Tibial artery (tissue), 4 donors: ENCODE data around the gene TMEM222.
"Not testable (repeated sequence)": the region's sequence is repeated elsewhere in the genome, so short reads cannot be mapped to it uniquely, and the experiment has no call there.

Experiments used
- DNase-seq, 2 donors: peaks; one replicate each; pipeline ENCODE4 v3.0.0-alpha.2; 2019
- H3K27ac ChIP-seq, 2 donors: fragments of 200-600 bp; sonication (generic) in 1 of 2; 1 replicate in 1 of 2; 2 replicates in 1 of 2; pipeline ENCODE4 v1.5.1; 2018 to 2019; ENCODE audit warnings: mild to moderate bottlenecking in 1 of 2
- H3K27me3 ChIP-seq, 2 donors: fragments of 200-600 bp; sonication (generic) in 1 of 2; one replicate each; pipeline versions ENCODE4 v1.5.1 to v1.6.0; 2016 to 2019
- H3K36me3 ChIP-seq, 3 donors: fragments of 200-600 bp; sonication (generic) in 2 of 3; one replicate each; pipeline ENCODE4 v1.5.1; 2016 to 2019; ENCODE audit warnings: mild to moderate bottlenecking in 2 of 3
- H3K4me1 ChIP-seq, 4 donors: fragments of 200-600 bp; sonication (generic) in 2 of 4; 1 replicate in 3 of 4; 2 replicates in 1 of 4; pipeline ENCODE4 v1.5.1; 2016 to 2019
- H3K4me3 ChIP-seq, 2 donors: fragments of 200-600 bp; sonication (generic) in 1 of 2; 1 replicate in 1 of 2; 2 replicates in 1 of 2; pipeline ENCODE4 v1.5.1; 2018 to 2019; ENCODE audit warnings: mild to moderate bottlenecking in 2 of 2
- H3K9me3 ChIP-seq, 3 donors: fragments of 200-600 bp; sonication (generic) in 1 of 3; one replicate each; pipeline ENCODE4 v1.5.1; 2016 to 2019
- CTCF ChIP-seq, 2 experiments: fragments of 200-600 bp in 1 of 2; fragments of 450-650 bp in 1 of 2; IDR thresholded peaks; one replicate each; pipeline ENCODE4 v1.5.1; 2017 to 2019; ENCODE audit warnings: antibody characterized with exemption in 2 of 2, mild to moderate bottlenecking in 1 of 2, moderate library complexity in 1 of 2
- intact Hi-C: fragments of 100-400 bp; cut with DNase I; formaldehyde crosslinking; loops from one replicate; pipeline ENCODE4 v1.15.0; 2023; ENCODE audit warnings: low total_unique reads

The TMEM222 gene

GRCh38 chr1:27381969-27382762, 60.2 kb downstream of the TMEM222 start:
- Histone ChIP-seq H3K4me1 (peaks cover 0 to 35% (median 2%) of the 10 kb centered on the region in 4 donors), H3K36me3 (no peaks in the 10 kb centered on the region), H3K27me3 (peaks cover 0 to 16% of the 10 kb centered on the region in 2 donors), H3K4me3 (no peak overlapping the region), H3K9me3 (no peaks in the 10 kb centered on the region), H3K27ac (no peak overlapping the region)
- TF ChIP-seq CTCF (IDR thresholded peaks at IDR 0.05), result no peak
- DNase-seq, result no peak
- intact Hi-C loops, result loop anchor here (10.0 kb wide), 1 partner anchor 277 kb away; no protein-coding TSS in a partner anchor

GRCh38 chr1:27383039-27383605, 61.2 kb downstream of the TMEM222 start, which contains the start of gene CD164L2:
Gene CD164L2, minus strand, starts transcription at chr1:27383333. Its CDS starts 94 bp downstream, at chr1:27383239.
- H3K4me1 ChIP-seq, result peaks cover 0 to 29% (median 2%) of the 10 kb centered on the region in 4 donors
- intact Hi-C loops, result loop anchor here (10.0 kb wide), 1 partner anchor 278 kb away; no protein-coding TSS in a partner anchor
- H3K36me3 ChIP-seq, result no peaks in the 10 kb centered on the region
- H3K4me3 ChIP-seq, result no peak within 1 kb of the TSS
- no peak for TF ChIP-seq CTCF (IDR thresholded peaks at IDR 0.05)
- peaks cover 0 to 16% of the 10 kb centered on the region in 2 donors for H3K27me3 ChIP-seq
- no peak for DNase-seq
- no peaks in the 10 kb centered on the region for H3K9me3 ChIP-seq
- H3K27ac ChIP-seq, result no peak within 1 kb of the TSS

- peaks cover 0 to 26% (median 2%) of the 10 kb centered on the region in 4 donors for H3K4me1 ChIP-seq
- DNase-seq, result no peak
- H3K9me3 ChIP-seq, result no peaks in the 10 kb centered on the region
- H3K27ac ChIP-seq, result no peak overlapping the region
- no peak overlapping the region for H3K4me3 ChIP-seq
- no peaks in the 10 kb centered on the region for H3K36me3 ChIP-seq
- TF ChIP-seq CTCF (IDR thresholded peaks at IDR 0.05), result no peak
- H3K27me3 ChIP-seq, result peaks cover 0 to 16% of the 10 kb centered on the region in 2 donors
- intact Hi-C loops, result loop anchor here (10.0 kb wide), 1 partner anchor 279 kb away; no protein-coding TSS in a partner anchor
Measured at GRCh38 chr1:27383661-27384060, 61.7 kb downstream of the TMEM222 start.

GRCh38 chr1:27384797-27385196, 62.8 kb downstream of the TMEM222 start:
- peaks cover 0 to 17% (median 2%) of the 10 kb centered on the region in 4 donors for H3K4me1 ChIP-seq
- not testable (repeated sequence) for H3K4me3 ChIP-seq, H3K36me3 ChIP-seq, H3K27ac ChIP-seq, H3K9me3 ChIP-seq, DNase-seq
- intact Hi-C loops, result loop anchor here (10.0 kb wide), 1 partner anchor 280 kb away; no protein-coding TSS in a partner anchor
- peaks cover 0 to 19% of the 10 kb centered on the region in 2 donors for H3K27me3 ChIP-seq
